Activated T-cell treated with anti-CD3 and anti-CD28 coated beads, Interleukin-2, amount 50 U/mL, for 1 hour (primary cell): ENCODE results near the gene RNU1-3.
"Not testable (repeated sequence)": the region's sequence is repeated elsewhere in the genome, so short reads cannot be mapped to it uniquely, and the experiment has no call there.

Source experiments
- DNase-seq: peaks from one replicate; pipeline ENCODE4 v3.0.0-alpha.2; 2020

The RNU1-3 gene

DNA sequence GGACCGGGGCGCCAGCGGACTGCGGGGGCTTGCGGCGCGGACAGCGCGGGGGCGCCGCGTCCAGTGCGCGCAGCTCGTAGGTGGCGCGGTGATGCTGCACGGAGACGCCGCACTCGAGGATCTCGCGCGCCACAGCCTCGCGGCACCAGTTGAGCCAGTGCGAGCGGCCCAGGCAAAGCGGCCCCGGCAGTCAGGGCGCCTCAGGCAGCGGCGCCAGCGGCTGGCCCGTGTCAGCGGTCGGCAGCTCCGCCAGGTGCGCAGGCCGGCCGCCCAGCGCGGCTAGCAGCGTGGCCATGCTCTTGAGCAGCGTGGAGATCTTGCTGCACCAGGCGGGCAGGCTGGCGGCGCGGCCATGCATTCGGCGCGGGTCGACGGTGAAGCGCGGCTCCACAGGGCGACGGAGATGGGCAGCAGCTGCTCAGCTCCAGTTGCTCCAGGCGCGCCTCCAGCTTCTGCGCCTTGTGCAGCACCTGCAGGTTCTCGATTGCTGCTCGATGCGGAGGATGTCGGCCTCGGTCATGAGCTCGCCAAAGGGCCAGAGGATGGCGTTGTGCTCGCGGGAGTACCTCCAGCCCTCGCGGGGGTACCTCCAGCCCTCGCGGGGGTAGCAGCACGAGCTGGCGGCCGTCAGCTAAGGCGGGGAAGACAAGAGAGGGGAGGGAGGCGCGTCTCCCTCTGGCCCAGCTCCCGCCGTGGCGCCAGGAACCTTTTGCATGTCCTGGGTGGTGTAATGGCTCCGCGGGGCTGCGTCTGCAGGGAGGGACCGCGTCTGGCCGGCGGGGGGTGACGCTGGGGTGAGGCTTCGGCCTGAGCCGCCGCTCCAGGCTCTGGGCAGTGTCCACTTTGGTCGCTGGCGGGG lies 26.9 kb upstream of the RNU1-3 start:
- DNase-seq, result not testable (repeated sequence)

DNA sequence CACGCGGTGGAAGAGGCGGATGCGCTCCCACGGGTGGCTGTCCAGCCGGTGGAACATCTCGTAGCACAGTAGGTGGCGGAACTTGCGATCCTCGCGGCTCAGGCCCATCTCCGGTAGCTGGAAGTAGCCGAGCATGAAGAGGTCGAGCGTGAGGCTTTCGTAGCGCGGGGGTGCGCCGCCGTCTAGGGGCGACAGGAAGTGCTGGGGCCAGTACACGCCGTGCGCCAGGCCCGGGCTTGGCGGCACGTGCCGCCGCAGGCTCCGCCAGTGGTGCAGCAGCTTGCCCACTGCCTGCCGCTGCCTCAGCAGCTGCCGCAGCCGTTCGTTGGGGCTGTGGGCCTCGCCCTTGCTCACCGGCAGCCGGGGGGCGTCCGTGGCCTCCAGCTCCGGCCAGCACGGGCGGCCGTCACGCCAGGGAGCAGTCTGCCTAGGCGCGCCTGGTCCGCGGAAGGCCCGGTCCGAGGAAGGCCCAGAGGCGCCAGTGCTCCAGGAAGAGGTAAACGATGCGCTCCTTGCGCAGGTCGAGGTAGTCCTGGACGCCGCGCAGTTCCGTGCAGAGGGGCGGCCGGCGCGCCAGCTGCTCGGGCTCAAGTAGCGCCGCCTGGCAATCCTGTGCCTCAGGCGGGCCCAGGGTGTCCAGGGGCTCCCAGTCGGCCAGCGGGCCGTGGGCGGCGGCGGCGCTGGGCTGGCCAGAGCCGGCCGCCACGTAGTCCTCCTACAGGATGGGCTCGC lies 26.1 kb upstream of the RNU1-3 start:
- DNase-seq, result not testable (repeated sequence)

DNA sequence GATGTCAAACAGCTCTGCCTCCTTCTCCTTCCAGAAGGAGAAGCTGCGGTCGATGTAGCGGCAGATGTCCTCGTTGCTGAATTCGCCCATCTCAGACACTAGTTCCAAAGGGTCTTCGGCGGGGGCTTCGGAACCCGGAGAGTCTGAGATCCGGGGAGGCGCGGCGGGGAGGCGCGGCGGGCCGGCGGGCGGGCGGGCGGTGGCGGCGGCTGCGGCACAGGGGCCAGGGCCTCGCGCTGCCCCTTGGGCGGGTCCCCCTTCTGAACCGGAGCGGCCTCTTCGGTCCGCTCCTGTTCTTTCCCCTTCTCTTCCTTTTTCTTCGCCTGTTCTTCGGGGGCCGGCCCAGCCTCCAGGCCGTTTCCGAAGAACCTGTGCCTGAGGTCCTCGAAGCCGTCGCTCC lies 25.5 kb upstream of the RNU1-3 start:
- not testable (repeated sequence) for DNase-seq

DNA sequence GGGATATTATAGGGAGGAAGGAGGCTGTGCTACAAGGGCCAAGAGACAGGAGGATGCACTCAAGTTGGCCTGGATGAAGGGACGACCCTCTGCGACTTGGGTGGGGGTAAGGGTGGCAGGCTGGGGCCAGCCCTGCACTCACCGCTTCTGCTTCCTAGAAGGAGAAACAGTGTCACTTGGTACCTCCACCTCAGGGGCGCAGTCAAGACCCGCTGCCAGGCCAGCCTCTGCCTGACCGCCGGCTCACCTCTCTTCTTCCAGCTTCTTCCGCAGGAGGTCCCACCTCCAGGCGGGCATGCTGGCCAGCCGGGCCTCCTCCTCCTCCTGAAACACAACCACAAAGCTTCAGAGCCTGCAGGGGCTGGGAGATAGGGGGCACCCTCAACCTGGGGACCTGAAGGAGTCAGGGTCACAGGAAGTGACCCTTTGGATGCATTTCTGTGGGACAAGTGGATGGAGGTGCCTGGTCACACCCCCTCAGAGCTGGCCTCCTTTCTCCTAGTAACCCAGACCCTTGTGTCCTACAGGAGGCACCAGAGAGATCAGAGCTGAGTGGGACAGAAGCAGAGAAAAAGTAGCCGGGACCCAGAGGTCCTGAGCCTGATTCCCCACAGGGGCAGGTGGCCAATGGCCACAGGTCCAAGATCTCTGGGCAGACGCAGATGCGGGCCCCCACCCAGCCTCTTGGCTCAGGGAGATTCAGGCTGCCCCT lies 24.4 kb upstream of the RNU1-3 start:
- DNase-seq, result not testable (repeated sequence)

DNA sequence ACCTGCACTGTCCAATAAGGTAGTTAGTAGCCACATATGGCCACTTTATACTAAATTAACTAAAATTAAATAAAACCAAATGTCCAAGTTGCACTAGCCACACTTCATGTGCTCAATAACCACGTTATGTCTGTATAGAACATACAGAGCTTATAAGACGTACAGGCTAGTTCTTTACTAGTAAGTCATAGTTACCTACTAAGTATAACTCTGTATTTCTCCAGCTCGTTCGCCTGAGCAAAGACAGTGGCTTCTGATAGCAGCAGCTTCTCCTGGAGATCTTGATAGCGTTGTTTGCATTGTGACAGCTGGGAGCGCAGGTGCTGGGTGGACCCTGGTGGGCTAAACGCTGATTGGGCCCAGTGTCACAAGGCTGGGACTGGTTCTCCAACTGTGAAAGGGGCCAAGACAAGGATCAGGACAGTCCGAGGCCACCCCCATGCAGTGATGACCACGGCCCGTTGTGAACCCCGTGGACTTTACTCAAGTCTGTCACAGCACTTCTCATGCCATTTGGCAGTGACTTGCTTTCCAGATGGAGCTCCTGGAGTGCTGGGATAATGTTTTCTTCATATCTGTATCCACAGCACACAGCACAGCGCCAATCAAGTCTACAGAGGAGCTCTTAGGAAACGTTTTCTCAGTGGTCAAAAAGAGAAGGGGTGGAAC lies 20.5 kb upstream of the RNU1-3 start:
- DNase-seq, result not testable (repeated sequence)

GRCh38 chr1:16685445-16686371 lies 19.0 kb upstream of the RNU1-3 start:
- DNase-seq, result not testable (repeated sequence)

- DNase-seq, result not testable (repeated sequence)
Measured at GRCh38 chr1:16684738-16685337, 18.1 kb upstream of the RNU1-3 start.

- DNase-seq, result not testable (repeated sequence)
Measured at GRCh38 chr1:16684152-16684551, 17.4 kb upstream of the RNU1-3 start.

DNA sequence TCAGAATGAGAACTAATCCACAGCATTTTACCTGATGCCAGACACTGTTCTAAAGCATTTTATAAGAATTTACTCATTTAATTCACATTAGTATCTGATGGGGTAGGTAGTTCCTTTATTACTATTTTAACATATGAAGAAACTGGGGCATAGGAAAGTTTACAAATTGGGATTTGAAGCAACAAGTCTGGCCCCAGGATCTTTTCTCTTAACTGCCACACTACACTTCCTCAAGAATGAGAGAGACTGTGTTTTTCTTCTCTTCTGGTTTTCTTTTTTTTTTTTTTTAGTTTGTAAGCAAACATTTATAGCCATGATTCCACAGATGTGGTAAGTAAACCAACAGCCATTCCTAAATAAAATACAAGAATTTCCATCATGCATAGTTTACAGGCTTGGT lies 16.1 kb upstream of the RNU1-3 start:
- not testable (repeated sequence) for DNase-seq

DNA sequence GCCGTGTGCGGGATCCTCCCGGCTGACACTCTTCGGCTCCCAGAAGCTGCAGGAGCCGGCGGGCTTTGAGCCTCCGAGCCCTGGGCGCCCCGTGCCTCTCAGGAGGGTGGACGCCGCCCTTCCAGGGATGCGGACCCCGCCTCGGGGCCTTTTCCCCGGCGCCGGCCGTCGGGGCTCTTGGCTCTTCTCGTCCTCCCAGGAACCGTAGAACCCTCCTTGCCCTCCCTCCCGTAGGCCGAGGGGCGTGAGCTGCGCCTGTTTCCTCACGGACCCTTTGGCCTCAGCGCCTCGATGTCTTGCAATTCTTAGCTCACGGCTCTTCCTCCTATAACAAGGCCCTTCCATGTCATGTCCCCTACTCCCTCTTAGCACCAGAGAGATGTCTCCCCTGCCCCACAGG lies 13.6 kb upstream of the RNU1-3 start:
- not testable (repeated sequence) for DNase-seq

DNA sequence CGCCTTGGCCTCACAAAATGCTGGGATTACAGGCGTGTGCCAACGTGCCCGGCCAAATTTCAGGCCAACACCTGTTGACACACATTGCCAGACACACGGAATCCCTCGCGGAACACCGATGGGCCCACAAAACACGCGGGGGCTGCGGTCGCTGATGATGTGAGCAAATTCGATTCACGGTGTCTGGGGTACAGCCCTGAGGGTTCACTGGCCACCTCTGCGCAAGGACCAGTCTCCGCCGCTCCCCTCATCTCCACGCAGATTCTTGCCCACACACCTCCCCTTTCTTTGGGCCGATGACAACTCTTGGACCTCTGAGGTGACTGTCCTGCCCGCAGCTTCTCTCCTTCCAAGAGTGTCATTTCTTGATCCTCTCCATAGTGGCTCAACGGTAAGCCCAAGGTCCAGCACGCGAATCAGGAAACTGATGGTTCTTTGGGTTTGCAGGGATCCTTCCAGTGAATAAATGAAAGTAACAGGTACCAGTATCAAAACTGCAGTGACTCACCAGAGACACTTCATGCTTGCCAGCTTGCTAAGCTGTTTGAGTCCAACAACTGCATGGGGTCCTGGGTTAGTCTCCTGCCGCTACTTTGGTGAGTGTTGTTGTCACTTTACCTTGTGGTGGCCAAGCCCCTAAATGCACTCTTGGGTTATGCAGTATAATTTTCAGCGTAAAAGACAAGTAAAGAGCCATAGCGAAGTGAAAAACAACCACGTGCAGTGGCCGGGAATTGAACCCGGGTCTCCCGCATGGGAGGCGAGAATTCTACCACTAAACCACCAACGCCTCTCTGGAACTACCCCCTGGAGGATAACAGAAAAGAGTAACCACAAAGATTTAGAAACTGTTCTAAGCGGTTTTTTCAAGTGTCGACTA lies 11.0 kb upstream of the RNU1-3 start:
- DNase-seq, result no peak

DNA sequence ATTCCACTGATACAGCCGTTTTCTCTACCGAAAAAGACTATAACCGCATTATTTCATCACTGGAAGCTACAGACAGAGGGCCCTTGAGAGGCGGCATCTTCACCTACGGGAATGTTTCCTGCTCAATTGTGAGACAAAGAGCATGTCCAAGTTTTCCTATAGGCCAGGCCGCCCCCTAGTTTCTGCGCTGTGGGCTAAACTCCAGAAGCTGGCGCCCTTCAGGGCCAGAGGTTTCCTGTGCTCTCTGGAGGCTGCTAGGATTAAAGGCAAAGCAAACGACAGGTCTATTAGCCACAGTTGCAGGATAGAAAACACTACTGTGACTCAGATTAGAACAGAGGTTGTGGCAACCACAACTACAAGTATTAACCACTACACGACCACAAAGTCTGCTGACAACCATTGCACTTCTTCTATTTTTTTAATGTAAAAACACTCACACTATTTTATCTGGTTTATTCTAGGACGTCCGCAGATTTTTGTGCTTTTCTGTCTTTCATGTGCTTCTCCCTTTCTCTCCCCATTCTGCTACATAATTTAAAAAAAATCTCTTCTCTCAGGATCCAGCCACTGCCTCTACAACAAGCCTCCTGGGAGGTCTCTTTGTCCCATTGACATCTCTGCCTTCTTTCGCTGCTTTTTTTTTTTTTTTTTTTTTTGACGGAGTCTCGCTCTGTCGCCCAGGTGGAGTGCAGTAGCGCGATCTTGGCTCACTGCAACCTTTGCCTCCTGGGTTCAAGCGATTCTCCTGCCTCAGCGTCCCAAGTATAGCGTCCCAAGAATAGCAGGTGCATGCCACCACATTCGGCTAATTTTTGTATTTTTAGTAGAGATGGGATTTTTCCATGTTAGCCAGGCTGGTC lies 10.1 kb upstream of the RNU1-3 start:
- peak; percentile 23 for DNase-seq

DNA sequence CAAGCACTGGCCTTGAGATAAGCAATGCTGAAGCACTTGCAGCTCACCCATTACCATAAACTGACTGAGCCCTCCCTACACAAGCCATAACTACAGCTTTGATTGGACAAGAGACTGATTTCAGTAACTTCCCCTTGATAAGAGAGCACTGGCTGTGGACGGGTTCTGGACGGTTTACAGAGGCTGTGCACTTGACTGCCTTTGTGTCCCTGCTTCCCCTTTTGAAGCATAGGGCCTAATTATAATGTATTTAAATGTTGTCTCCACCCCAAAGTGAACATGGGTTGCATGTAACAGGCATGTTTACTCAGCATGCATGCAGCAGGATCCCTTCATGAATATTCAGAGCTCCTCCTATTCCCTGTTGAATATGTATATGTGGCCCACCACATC lies 8.4 kb upstream of the RNU1-3 start:
- not testable (repeated sequence) for DNase-seq

DNA sequence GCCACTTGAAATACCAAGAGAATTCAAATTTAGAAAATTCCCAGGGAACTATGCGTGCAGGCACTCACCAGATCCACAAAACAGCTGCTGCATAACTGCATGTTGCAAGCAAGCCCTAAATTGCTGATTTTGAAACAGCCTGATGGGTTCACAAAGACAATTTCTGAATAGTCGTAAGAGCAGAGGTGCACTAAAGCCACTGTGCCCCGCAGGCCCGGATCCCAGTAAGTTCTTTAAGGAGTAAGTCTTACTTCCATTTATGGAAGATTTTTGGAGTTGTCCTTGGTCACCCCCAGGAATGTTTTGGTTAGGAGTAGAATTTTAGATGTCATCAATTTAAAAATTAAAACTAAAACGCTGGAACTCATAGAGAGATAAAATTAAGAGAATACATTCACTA lies 7.2 kb upstream of the RNU1-3 start:
- DNase-seq, result not testable (repeated sequence)

DNA sequence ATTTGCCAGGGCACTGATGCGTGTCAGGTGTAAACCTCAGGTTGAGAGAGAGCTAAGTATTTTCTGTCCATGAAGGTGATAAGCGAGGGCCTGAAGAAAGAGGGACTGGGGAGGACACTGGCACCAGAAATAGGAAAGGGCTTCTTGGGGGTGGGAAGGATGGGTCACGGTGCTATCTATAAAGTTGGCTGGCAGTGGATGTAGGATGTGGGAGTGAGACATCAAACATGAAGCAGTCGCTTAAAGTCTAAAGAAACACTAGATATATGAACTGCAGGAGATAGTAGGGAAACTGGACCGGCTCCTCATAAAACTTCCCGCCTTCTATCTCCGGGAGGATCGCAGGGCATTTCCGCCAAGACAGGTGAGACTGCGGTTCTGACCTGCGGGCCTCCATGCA lies 912 bp downstream of the RNU1-3 start:
- not testable (repeated sequence) for DNase-seq

DNA sequence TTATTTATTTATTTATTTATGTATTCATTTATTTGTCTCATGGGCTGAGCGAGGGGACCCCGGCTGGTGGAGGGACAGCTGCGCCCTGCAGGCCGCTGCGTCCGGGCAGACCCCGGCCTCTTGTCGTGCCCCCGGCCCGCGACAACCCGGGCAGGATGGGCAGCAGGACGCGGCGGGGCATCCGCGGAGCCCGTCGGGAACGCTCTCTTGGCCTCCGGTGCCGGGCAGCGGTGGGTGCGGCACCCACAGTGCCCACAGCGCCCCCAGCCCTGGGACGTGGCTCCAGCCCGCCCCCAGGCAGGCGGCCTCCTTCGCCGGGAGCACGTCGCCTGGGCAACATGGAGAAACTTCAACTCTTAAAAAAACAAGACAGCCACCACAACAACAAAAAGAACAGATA lies 8.5 kb downstream of the RNU1-3 start:
- not testable (repeated sequence) for DNase-seq

GRCh38 chr1:16656981-16657683 lies 9.6 kb downstream of the RNU1-3 start:
- not testable (repeated sequence) for DNase-seq

- not testable (repeated sequence) for DNase-seq
Measured at GRCh38 chr1:16656574-16656973, 10.2 kb downstream of the RNU1-3 start.
